ENCODE data around the gene CAMK1D. TPM values are rescaled to one million over a fixed set of nuclear protein-coding genes. Genes with fewer than 3 reads are reported as not detected.

Gene CAMK1D
- total and polyA plus RNA-seq, 2 donors (not counting 3 experiments of a cell fraction or from before 2014, with no cell fraction given) = 0.37 to 4.2 TPM

- TF ChIP-seq FOS (IDR thresholded peaks at IDR 0.05; ENCODE audit: borderline replicate concordance, insufficient read depth, low read length) (no peak), CTCF (IDR thresholded peaks at IDR 0.05; ENCODE audit: extremely low read depth in 1 of 2, insufficient read depth in 1 of 2, low read depth in 1 of 2, low read length in 2 of 2) (no peak), JUN (IDR thresholded peaks at IDR 0.05; ENCODE audit: borderline replicate concordance, insufficient read depth, insufficient read length, low read depth) (no peak), POLR2AphosphoS5 (IDR thresholded peaks at IDR 0.05; ENCODE audit: insufficient read depth, low read depth, low read length) (no peak), EZH2 (IDR thresholded peaks at IDR 0.05; ENCODE audit: borderline replicate concordance, low read depth, low read length, severe bottlenecking) (no peak), MYC (IDR thresholded peaks at IDR 0.05; ENCODE audit: low read depth, low read length) (no peak), GATA2 (IDR thresholded peaks at IDR 0.05; ENCODE audit: insufficient read depth, insufficient read length, low read depth, low read length) (no peak), POLR2A (IDR thresholded peaks at IDR 0.05; ENCODE audit: low read depth, low read length) (no peak)
- TF ChIP-seq, protein P1, sequence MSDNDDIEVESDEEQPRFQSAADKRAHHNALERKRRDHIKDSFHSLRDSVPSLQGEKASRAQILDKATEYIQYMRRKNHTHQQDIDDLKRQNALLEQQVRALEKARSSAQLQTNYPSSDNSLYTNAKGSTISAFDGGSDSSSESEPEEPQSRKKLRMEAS (IDR thresholded peaks at IDR 0.05; ENCODE audit: insufficient read depth, insufficient read length) = no peak
- Histone ChIP-seq H3K9me1 (replicated peaks; ENCODE audit: control insufficient read depth, extremely low read depth, insufficient read depth, low read length) (no peaks in the 10 kb centered on the region), H3K36me3 (ENCODE audit: control insufficient read depth in 2 of 2, extremely low read depth in 1 of 2, insufficient read depth in 2 of 2, low read length in 2 of 2) (no peaks in the 10 kb centered on the region), H3K79me2 (ENCODE audit: control insufficient read depth, insufficient read depth, low read length) (no peaks in the 10 kb centered on the region), H3K9me3 (replicated peaks; ENCODE audit: control insufficient read depth, insufficient read depth, low read length) (no peaks in the 10 kb centered on the region), H2AFZ (ENCODE audit: low read depth, low read length) (no peak overlapping the region), H3K4me1 (ENCODE audit: control insufficient read depth, extremely low read depth, insufficient read depth, low read length) (no peaks in the 10 kb centered on the region), H3K4me3 (replicated peaks in 1 of 3; ENCODE audit: insufficient read depth in 1 of 3, low read depth in 1 of 3, low read length in 3 of 3) (no peak overlapping the region), H3K4me2 (ENCODE audit: insufficient read depth, low read length) (no peak overlapping the region), H3K27ac (ENCODE audit: insufficient read depth, low read depth, low read length) (no peak overlapping the region), H4K20me1 (replicated peaks; ENCODE audit: control insufficient read depth, extremely low read depth, insufficient read depth, low read length) (no peaks in the 10 kb centered on the region), H3K9ac (replicated peaks; ENCODE audit: extremely low read depth, insufficient read depth, low read length) (no peak overlapping the region), H3K27me3 (ENCODE audit: control insufficient read depth in 2 of 2, insufficient read depth in 2 of 2, low read length in 2 of 2) (no peaks in the 10 kb centered on the region)
- POLR2A ChIA-PET = no interaction called here
- intact Hi-C loops (cut with micrococcal nuclease) (no loop called here), dilution Hi-C loops (cut with MboI; ENCODE audit: extremely low pct_ligation_motif_present, low sequenced_read_pairs) (no loop called here)
- BruUV-seq (replicated peaks) = no TSS peak
- CTCF ChIA-PET = interaction anchor here (1.1 to 1.9 kb wide), 3 partner anchors 11 to 92 kb away, joined by 3 to 6 read pairs (median 3); no protein-coding TSS in a partner anchor
- DNase-seq (ENCODE audit: low read depth, low spot score) (no peak), FAIRE-seq (no peak)
Observed at GRCh38 chr10:12564173-12564572, 214.8 kb downstream of the CAMK1D start.

All from endothelial cell of umbilical vein (primary cell).